HG03432 (cell line): ENCODE results near the gene CBFA2T3.
A peak's percentile ranks its signal among the peaks of the same experiment; 100 is the strongest.

Experiments
- ATAC-seq: cut with Tn5 transposase; IDR thresholded peaks from one replicate; pipeline ENCODE4 v1.9.1; 2021; ENCODE audit warnings: mild to moderate bottlenecking, moderate library complexity; ENCODE audit not compliant: unreplicated experiment

CBFA2T3 gene

DNA sequence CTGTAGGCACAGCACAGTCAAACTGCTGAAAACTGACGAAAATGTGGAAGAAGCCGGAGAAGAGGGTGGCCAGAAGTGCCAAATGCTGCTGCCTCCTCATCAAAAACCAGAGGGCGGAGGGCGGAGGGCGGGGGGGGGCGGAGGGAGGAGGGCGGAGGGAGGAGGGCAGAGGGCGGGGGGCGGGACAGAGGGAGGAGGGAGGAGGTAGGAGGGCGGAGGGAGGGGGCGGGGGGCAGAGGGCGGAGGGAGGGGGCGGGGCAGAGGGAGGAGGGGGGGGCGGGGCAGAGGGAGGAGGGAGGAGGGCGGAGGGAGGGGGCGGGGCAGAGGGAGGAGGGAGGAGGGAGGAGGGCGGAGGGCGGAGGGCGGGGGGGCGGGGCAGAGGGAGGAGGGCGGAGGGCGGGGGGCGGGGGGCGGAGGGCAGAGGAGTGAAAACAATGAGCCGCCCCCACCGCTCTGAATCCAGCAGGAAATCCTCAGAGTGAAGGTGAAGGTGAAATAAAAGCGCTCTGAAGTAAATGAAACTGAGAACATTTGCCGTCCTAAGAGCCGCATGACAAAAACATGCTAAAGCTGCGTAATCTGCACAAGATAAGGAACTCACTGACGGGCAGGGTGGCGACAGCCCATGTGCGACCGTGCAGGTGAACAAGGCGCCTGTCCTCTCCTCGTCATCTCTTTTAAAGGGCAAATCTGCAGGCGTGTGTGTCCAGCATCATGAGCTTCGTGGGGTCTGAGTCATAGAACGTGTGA, 22.6 kb upstream of the CBFA2T3 start:
- ATAC-seq, result no peak

- ATAC-seq, result no peak
These were observed 18.9 kb upstream of the CBFA2T3 start for GRCh38 chr16:88995746-88996535.

- no peak for ATAC-seq
These were observed 18.2 kb upstream of the CBFA2T3 start for GRCh38 chr16:88995194-88995593.

- ATAC-seq, result no peak
These were observed 17.7 kb upstream of the CBFA2T3 start for GRCh38 chr16:88994695-88995094.

GRCh38 chr16:88993946-88994600, 17.1 kb upstream of the CBFA2T3 start:
- no peak for ATAC-seq

GRCh38 chr16:88993166-88993761, 16.3 kb upstream of the CBFA2T3 start:
- ATAC-seq, result no peak

GRCh38 chr16:88992351-88993165, 15.6 kb upstream of the CBFA2T3 start:
- no peak for ATAC-seq

DNA sequence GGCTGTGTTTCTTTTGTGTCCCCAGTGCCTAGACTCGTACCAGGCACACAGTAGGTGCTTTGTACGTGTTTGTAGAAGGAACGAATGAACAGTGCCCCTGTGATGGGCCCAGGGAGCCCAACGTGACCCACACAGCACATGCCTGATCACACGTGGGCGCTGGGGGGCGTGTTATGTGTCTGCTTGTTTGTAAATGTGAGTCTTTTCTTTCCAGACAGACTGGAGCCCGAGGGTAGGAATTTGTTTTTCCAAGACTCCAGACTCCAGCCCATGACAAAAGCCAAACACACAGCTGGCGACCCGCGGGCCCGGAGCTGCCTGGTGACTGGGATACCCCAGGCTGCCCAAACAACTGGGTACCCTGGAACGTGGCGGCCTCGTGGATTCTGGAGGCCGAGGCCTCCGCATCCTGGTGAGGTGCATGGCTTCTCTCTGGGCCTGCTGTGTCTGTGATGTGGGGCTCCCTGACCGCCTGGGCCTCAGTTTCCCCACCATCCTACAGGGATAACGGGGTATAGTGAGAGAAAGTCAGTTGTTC, 14.9 kb upstream of the CBFA2T3 start:
- ATAC-seq, result no peak

GRCh38 chr16:88989852-88990547, 13.0 kb upstream of the CBFA2T3 start:
- ATAC-seq, result no peak

- no peak for ATAC-seq
These were observed 12.2 kb upstream of the CBFA2T3 start for GRCh38 chr16:88988980-88989811.

DNA sequence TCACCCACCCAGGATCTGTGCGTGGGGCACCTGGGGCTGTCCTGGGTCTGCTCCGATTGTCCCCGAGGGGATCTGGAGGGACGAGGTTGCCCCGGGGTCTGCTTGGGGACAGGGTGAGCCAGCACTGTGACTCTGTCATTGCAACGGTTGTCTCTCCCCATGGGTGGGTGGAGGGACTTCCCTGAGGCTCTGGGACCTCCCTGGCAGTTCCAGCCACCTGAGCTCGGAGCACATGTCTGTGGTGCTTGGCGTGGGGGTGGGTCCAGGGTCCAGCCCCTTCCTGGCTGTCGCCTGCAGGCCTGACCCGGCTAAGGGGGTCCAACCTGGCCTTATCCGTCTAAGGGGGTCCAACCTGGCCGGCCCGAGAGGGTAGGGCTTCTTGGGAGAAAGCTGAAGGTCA, 8.5 kb upstream of the CBFA2T3 start:
- no peak for ATAC-seq

- peak; percentile 51 for ATAC-seq
These were observed 7.0 kb upstream of the CBFA2T3 start for GRCh38 chr16:88983771-88984687.

DNA sequence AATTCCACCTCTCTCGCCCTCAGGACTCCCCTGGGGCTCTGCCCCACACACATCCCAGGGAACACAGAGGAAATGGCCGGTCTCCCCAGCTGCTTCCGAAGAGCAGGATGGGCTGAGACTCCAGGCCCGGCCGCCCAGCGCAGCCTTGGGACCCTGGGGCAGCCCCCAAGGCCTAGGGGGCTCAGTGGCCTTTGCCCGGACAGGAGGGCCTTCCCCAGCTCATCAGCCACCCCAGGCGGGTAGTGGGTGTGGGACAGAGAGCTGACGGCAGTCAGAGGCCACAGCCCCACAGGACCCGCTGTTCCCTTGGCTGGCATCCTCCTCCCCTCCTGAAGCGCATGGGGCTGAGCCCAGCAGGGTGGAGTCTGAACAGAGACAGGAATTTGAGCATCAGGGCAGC, 6.2 kb upstream of the CBFA2T3 start:
- peak; percentile 16 for ATAC-seq

DNA sequence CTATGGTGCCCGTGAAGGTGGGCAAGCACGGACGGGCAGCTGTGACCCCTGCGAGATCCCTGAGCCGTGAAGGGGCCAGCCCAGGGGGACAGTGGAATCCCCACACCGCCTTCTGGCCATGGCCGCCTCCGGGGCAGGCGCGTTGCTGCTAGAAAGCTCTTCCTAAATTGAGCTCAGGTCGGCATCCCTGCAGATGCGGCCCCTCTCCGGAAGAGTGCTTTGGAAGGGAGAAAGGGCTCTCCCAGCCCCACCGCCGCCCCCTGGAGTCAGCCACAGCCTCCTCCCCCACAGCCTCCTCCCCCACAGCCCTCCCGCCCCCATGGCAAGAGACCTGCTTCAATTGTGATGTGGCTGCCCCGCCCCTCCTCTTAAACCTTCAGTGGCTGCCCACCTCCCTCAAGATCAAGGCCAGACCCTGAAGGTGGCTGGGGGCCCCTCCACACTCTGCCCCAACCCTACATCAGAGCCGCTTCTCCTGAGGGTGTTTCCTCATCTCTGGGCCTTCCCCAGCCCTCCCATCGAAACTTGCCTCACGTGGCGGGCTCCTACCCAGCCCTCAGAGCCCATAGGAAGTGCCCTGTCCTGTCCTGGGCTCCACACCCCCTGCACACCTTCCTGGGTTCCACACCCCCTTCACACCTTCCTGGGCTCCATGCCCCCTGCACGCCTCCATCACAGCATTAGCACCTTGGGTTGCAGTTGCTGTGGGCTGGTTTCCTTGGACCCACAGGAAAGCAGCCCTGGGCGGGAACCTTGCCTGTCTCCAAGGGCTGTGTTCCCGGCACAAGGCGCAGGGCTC, 5.5 kb upstream of the CBFA2T3 start:
- no peak for ATAC-seq

DNA sequence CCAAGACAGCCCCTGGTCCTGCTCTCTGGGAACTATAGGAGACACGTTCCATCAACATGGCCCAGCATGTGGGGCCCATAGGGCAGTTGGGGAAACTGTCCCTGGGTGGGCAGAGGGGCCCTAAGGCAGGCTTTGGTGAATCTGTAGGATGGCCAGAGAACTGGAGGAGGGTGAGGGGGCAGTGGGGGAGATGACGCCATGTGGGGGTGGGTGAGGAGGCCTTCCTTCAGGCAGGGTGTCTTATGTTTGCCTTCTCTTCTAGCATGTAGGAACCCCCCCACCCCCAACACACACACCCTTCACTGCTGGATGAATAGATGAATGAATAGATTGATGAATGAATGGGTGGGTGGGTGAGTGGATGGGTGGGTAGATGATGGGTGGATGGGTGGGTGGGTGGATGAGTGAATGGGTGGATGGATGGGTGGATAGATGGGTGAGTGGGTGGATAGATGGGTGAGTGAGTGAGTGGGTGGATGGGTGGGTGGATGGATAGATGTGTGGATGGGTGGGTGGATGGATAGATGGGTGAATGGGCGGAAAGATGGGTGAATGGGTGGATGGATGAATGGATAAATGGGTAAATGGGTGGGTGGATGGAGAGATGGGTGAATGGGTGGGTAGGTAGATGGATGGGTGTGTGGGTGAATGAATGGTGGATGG, 2.5 kb upstream of the CBFA2T3 start:
- no peak for ATAC-seq

DNA sequence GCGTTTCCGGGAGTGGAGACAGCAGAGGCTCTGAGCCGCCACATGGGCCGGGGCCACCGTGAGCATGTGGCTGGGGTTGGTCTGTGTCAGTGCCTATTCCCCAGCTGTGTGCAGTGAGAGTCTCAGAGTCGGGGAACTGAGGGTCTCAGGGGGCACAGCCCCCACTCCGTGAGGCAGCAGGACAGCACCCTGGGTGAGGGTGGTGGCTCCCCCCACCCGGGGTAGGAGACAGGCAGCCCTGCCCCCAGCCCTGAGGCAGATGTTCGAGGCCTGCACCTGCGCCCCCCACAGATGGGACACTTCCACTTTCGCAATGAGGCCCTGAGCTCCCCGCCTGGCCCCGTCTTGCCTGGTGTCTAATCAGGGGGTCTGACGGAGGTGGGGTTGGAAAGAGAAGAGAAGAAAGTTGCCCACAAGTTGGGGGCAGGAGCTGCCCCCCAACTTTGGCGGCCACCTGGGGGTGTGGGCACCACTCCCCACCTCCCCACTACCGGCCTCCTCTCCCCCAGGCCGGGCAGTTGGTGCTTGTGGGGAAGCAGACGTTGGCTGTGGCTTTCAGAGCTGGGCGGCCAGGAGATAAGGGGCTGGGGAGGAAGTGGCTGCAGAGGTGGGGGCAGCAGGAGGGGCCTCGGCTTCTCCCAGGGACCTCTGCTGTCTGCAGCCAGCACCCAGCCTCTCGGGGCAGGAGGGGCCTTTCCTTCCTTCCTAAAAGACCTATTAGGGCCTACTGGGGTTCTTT, 1.8 kb upstream of the CBFA2T3 start:
- peak; percentile 33 for ATAC-seq
